GM12878 (cell line): ENCODE data around the gene PRTN3.

ENCODE experiments used
- CHD1 ChIP-seq: IDR thresholded peaks from 2 replicates; pipeline ENCODE4 v1.6.1; 2012; ENCODE audit warnings: low read depth, low read length, improper control_type of control experiment
- EZH2 ChIP-seq: IDR thresholded peaks from 2 replicates; pipeline ENCODE4 v1.6.1; 2012; ENCODE audit warnings: low read depth, mild to moderate bottlenecking, control low read depth, inconsistent platforms, low read length, borderline replicate concordance; ENCODE audit not compliant: control insufficient read depth
- HCFC1 ChIP-seq: fragments of 150-350 bp; IDR thresholded peaks from 2 replicates; pipeline ENCODE4 v1.6.1; 2014; ENCODE audit warnings: low read length
- IRF4 ChIP-seq: IDR thresholded peaks from 2 replicates; pipeline ENCODE4 v1.6.1; 2011; ENCODE audit warnings: low read depth, low read length
- JUND ChIP-seq: IDR thresholded peaks from 2 replicates; pipeline ENCODE4 v1.6.1; 2012; ENCODE audit warnings: low read depth, mild to moderate bottlenecking, low read length, improper control_type of control experiment, moderate library complexity
- KDM1A ChIP-seq: fragments of 200-600 bp; sonication (generic); IDR thresholded peaks from 2 replicates; pipeline ENCODE4 v1.6.1; 2016; ENCODE audit warnings: borderline replicate concordance
- POLR2A ChIP-seq: IDR thresholded peaks from 2 replicates; pipeline ENCODE4 v1.6.1; 2011; ENCODE audit warnings: low read depth, mild to moderate bottlenecking, low read length
- SMARCA5 ChIP-seq: fragments of 450-650 bp; IDR thresholded peaks from 2 replicates; pipeline ENCODE4 v1.6.1; 2017; ENCODE audit warnings: mild to moderate bottlenecking
- SREBF1 ChIP-seq: IDR thresholded peaks from 2 replicates; pipeline ENCODE4 v1.6.1; 2012; ENCODE audit warnings: mild to moderate bottlenecking, low read length
- TF ChIP-seq, protein P1 (sequence below), 3 experiments: IDR thresholded peaks in 2 of 3; conservative IDR thresholded peaks in 1 of 3; 2 replicates each; pipeline ENCODE4 v1.5.1; 2011; ENCODE audit warnings: low read depth in 3 of 3, low read length in 3 of 3, mild to moderate bottlenecking in 3 of 3, control low read depth in 2 of 3, moderate library complexity in 2 of 3, inconsistent platforms in 1 of 3, mixed read lengths in 1 of 3; ENCODE audit not compliant: control insufficient read depth in 2 of 3, insufficient read depth in 1 of 3; ENCODE audit errors: extremely low read depth in 1 of 3
- TF ChIP-seq, protein P2 (sequence below): IDR thresholded peaks from 2 replicates; pipeline ENCODE4 v1.6.1; 2012; ENCODE audit warnings: low read length, inconsistent platforms
- TF ChIP-seq, protein P3 (sequence below): IDR thresholded peaks from 2 replicates; pipeline ENCODE4 v1.6.1; 2012; ENCODE audit warnings: improper control_type of control experiment, low read depth, low read length; ENCODE audit not compliant: insufficient replicate concordance
- TF ChIP-seq, protein P4 (sequence below): IDR thresholded peaks from 2 replicates; pipeline ENCODE4 v1.6.1; 2011; ENCODE audit warnings: borderline replicate concordance, low read depth, mild to moderate bottlenecking, moderate library complexity, low read length; ENCODE audit not compliant: insufficient read depth, poor library complexity, severe bottlenecking

DNA sequence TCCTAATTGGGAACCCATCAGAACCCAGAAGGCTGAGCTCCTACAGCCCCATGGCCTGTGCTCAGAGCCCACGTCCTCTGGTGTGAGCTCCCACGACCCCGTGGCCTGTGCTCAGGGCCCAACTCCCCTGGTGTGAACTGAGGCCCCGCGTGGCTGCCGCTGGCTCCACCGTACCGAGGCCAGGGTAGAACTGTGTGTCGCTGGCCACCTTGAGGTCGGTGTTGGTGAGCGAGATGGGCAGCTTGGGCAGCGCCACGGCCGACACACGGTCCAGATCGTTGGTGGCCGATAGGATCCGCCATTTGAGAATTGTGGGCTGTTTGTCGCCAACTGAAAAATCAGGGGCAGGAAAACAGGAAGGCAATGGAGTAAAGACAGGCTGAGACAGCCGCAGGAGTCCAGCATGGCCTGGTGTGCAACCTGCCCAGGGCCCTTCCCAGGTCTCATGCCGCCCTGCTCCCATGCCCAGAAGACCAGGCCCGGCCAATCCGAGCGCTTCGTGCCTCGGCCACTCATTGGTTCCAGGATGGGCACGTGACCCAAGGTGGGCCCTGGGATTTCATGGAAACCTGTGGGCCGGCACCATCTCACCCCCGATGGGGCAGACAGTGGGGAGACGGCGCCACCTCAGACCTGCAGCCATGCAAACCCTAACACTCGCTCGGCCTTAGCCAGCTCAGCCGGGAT lies 40.7 kb downstream of the PRTN3 start:
- no peak for TF ChIP-seq CHD1
- TF ChIP-seq, protein P1, sequence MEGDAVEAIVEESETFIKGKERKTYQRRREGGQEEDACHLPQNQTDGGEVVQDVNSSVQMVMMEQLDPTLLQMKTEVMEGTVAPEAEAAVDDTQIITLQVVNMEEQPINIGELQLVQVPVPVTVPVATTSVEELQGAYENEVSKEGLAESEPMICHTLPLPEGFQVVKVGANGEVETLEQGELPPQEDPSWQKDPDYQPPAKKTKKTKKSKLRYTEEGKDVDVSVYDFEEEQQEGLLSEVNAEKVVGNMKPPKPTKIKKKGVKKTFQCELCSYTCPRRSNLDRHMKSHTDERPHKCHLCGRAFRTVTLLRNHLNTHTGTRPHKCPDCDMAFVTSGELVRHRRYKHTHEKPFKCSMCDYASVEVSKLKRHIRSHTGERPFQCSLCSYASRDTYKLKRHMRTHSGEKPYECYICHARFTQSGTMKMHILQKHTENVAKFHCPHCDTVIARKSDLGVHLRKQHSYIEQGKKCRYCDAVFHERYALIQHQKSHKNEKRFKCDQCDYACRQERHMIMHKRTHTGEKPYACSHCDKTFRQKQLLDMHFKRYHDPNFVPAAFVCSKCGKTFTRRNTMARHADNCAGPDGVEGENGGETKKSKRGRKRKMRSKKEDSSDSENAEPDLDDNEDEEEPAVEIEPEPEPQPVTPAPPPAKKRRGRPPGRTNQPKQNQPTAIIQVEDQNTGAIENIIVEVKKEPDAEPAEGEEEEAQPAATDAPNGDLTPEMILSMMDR (IDR thresholded peaks at IDR 0.05 in 2 of 3, conservative IDR thresholded peaks at IDR 0.05 in 1 of 3; ENCODE audit: control insufficient read depth in 2 of 3, extremely low read depth in 1 of 3, insufficient read depth in 1 of 3, low read depth in 3 of 3, low read length in 3 of 3): no peak
- no peak for TF ChIP-seq HCFC1
- no peak for TF ChIP-seq IRF4
- no peak for TF ChIP-seq KDM1A
- TF ChIP-seq, protein P2, sequence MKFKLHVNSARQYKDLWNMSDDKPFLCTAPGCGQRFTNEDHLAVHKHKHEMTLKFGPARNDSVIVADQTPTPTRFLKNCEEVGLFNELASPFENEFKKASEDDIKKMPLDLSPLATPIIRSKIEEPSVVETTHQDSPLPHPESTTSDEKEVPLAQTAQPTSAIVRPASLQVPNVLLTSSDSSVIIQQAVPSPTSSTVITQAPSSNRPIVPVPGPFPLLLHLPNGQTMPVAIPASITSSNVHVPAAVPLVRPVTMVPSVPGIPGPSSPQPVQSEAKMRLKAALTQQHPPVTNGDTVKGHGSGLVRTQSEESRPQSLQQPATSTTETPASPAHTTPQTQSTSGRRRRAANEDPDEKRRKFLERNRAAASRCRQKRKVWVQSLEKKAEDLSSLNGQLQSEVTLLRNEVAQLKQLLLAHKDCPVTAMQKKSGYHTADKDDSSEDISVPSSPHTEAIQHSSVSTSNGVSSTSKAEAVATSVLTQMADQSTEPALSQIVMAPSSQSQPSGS: no peak
- TF ChIP-seq POLR2A: no peak
- TF ChIP-seq SMARCA5: no peak
- TF ChIP-seq, protein P3, sequence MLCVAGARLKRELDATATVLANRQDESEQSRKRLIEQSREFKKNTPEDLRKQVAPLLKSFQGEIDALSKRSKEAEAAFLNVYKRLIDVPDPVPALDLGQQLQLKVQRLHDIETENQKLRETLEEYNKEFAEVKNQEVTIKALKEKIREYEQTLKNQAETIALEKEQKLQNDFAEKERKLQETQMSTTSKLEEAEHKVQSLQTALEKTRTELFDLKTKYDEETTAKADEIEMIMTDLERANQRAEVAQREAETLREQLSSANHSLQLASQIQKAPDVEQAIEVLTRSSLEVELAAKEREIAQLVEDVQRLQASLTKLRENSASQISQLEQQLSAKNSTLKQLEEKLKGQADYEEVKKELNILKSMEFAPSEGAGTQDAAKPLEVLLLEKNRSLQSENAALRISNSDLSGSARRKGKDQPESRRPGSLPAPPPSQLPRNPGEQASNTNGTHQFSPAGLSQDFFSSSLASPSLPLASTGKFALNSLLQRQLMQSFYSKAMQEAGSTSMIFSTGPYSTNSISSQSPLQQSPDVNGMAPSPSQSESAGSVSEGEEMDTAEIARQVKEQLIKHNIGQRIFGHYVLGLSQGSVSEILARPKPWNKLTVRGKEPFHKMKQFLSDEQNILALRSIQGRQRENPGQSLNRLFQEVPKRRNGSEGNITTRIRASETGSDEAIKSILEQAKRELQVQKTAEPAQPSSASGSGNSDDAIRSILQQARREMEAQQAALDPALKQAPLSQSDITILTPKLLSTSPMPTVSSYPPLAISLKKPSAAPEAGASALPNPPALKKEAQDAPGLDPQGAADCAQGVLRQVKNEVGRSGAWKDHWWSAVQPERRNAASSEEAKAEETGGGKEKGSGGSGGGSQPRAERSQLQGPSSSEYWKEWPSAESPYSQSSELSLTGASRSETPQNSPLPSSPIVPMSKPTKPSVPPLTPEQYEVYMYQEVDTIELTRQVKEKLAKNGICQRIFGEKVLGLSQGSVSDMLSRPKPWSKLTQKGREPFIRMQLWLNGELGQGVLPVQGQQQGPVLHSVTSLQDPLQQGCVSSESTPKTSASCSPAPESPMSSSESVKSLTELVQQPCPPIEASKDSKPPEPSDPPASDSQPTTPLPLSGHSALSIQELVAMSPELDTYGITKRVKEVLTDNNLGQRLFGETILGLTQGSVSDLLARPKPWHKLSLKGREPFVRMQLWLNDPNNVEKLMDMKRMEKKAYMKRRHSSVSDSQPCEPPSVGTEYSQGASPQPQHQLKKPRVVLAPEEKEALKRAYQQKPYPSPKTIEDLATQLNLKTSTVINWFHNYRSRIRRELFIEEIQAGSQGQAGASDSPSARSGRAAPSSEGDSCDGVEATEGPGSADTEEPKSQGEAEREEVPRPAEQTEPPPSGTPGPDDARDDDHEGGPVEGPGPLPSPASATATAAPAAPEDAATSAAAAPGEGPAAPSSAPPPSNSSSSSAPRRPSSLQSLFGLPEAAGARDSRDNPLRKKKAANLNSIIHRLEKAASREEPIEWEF: no peak
- TF ChIP-seq, protein P4, sequence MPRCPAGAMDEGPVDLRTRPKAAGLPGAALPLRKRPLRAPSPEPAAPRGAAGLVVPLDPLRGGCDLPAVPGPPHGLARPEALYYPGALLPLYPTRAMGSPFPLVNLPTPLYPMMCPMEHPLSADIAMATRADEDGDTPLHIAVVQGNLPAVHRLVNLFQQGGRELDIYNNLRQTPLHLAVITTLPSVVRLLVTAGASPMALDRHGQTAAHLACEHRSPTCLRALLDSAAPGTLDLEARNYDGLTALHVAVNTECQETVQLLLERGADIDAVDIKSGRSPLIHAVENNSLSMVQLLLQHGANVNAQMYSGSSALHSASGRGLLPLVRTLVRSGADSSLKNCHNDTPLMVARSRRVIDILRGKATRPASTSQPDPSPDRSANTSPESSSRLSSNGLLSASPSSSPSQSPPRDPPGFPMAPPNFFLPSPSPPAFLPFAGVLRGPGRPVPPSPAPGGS: no peak
- no peak for TF ChIP-seq SREBF1
- no peak for TF ChIP-seq EZH2
- TF ChIP-seq JUND: no peak
